Ovary (tissue), 3 donors: ENCODE measurements around the gene WFDC1.

ENCODE experiments used
- CTCF ChIP-seq, 3 donors: fragments of 450-650 bp in 2 of 3; fragments of 200-600 bp in 1 of 3; IDR thresholded peaks; one replicate each; pipeline versions ENCODE4 v1.5.1 to v1.8.0; 2016 to 2022; ENCODE audit warnings: antibody characterized with exemption in 3 of 3, mild to moderate bottlenecking in 1 of 3
- EP300 ChIP-seq: sonication (generic); formaldehyde crosslinking; IDR thresholded peaks from one replicate; pipeline ENCODE4 v1.6.1; 2017; ENCODE audit warnings: antibody characterized with exemption
- POLR2A ChIP-seq: fragments of 450-650 bp; IDR thresholded peaks from one replicate; pipeline ENCODE4 v1.6.1; 2017; ENCODE audit warnings: antibody characterized with exemption, mild to moderate bottlenecking, moderate library complexity
- donor health status: DM: no; HTN: no; CAD: no.

GRCh38 chr16:84340325-84341040, 45.8 kb downstream of the WFDC1 start:
- no peak for TF ChIP-seq CTCF (IDR thresholded peaks at IDR 0.05)
- TF ChIP-seq EP300 = no peak
- no peak for TF ChIP-seq POLR2A
